GM12873 (cell line): Measurements from ENCODE around the gene RPS18.

Source experiments
- TF ChIP-seq, protein P1 (sequence below): IDR thresholded peaks from 2 replicates; pipeline ENCODE4 v1.5.1; 2012; ENCODE audit warnings: low read depth, mild to moderate bottlenecking, moderate library complexity, low read length, control low read depth; ENCODE audit not compliant: insufficient read depth; ENCODE audit errors: missing control alignments

Gene RPS18

DNA sequence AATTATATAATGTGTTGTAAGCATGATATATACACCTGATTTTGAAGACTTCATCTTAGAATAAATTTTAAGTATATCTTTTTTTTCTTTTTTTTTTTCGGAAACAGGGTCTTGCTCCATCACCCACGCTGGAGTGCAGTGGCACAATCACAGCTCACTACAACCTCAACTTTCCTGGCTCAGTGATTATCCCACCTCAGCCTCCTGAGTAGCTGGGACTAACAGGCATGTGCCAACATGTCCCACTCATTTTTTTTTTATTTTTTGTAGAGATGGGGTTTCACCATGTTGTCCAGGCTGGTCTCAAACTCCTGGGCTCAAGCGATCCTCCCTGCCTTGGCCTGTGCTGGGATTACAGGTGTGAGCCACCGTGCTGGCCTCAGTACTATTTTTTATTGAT is 17.3 kb upstream of the RPS18 start:
- TF ChIP-seq, protein P1, sequence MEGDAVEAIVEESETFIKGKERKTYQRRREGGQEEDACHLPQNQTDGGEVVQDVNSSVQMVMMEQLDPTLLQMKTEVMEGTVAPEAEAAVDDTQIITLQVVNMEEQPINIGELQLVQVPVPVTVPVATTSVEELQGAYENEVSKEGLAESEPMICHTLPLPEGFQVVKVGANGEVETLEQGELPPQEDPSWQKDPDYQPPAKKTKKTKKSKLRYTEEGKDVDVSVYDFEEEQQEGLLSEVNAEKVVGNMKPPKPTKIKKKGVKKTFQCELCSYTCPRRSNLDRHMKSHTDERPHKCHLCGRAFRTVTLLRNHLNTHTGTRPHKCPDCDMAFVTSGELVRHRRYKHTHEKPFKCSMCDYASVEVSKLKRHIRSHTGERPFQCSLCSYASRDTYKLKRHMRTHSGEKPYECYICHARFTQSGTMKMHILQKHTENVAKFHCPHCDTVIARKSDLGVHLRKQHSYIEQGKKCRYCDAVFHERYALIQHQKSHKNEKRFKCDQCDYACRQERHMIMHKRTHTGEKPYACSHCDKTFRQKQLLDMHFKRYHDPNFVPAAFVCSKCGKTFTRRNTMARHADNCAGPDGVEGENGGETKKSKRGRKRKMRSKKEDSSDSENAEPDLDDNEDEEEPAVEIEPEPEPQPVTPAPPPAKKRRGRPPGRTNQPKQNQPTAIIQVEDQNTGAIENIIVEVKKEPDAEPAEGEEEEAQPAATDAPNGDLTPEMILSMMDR, result no peak

DNA sequence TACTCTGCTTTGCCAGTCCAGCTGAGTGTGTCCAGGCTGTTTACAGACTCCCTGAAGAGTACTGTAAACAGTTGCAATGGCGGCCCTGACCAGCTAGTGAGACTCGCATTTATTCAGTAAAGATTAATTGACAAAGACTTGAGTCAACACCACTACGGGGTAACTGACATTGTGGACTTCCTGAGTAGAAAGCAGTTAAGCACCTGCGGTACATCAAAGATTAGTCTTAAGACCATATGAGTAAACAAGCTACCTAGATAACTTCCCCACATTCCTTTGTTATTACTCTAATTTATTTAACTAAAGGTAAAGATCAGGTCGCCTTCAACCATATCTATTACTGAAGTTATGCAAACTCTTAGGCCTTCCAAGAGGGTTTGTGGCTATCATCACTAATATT is 12.8 kb upstream of the RPS18 start:
- TF ChIP-seq, protein P1, result no peak

DNA sequence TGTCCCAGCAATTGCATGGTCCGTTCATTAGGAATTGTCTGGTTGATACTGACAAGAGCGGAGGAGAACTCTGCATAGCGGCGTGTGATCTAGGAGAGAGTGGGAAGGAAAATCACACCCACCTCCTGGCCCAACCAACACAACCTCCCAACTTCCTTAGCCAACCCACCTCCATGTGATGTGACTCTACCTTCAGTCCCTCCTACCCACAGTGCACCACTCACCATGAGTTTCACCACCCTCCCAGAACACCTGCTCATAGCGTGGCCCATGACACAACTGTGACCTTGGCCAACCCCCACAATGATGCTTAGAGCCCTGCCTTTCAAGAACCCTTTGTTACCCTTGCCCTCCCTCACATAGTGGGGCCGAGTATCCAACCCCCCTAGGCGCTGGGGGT is 7.9 kb upstream of the RPS18 start:
- TF ChIP-seq, protein P1, result no peak

DNA sequence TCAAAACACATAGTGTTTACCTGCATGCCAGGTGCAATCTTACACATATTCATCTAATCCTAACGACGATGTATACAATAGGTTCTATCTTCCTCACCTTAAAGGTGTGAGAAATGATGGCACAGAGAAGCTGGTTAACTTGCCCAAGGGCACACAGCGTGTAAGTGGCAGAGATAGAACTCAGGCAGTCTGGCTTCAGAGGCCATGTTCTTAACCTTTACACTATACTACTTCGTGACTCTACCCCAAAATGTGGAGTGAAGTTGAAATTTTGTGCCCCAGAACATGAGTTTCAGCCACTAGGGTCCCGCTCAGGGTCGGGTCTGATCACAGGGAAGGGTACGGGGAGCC is 783 bp upstream of the RPS18 start:
- TF ChIP-seq, protein P1, result peak; percentile 32

DNA sequence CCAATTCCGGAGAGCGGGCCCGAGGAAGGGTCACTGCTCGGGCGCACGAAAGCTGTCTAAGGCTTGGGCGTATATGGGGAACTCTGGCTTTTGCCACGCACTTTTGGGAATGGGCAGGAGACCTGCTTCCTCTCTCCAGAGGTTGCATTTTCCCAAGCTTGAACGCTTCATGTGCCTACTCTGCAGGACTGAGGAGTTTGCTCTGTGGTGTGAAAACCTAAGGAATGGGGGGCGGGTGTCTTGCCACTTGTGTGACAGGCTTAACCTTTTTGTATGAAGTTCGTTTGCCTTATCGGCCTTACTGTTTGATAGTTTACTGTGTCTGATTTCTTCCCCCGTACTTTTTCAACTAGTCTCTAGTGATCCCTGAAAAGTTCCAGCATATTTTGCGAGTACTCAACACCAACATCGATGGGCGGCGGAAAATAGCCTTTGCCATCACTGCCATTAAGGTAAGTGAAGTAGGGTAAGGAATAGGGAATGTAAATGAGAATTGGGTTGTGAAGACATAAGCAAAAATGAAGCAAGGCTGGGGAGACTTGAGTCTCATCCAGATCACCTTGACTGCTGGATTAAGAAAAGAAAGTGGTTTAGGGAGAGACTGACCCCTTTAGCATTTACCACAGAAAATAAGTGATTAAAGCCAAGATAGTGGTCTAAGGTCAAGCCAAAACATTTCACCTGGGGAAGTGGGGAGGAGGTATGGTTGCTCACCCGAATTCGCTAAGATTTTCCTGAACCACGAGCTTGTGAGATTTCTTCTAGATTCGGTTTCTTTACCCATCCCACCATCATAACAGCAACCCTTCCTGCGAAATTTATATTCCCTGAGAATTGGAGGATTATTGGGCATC is 627 bp downstream of the RPS18 start:
- TF ChIP-seq, protein P1, result no peak

DNA sequence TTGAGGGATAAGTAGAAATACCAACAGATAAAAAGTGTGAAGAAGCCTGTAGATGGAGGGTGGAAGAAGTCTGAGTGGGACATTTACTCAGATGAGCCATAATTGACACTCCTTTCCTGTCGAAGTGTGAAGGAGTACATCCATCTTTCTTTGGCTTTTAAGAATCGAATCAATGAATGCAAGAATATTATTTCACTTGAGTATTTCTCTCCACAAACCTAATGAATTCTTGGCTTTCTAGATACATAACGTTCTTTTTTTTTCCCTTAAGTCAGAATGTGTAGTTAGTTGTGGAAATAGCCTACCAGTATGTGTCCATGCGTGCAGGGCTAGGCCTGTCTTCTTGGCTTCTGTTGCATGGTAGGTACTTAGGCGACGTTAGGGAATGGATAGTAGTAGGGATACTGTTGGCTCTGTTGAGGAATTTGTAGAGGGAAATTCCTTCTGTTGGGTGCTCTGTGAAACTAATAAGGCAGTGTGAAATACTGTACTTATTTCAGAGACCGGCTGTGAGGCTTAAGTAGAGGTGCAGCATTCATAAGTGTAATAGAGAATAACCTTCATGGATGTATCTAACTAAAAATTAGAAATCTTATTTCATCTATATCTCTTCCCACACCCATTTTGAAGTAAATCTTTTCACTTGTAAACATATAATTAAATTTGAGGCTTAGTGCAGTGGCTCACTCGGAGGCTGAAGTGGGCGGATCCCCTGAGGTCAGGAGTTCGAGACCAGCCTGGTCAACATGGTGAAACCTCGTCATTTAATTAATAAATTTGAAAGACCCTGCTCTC is 1.5 kb downstream of the RPS18 start:
- TF ChIP-seq, protein P1, result no peak
